ENCODE data around the gene IPO7.

- TF ChIP-seq, protein P1, sequence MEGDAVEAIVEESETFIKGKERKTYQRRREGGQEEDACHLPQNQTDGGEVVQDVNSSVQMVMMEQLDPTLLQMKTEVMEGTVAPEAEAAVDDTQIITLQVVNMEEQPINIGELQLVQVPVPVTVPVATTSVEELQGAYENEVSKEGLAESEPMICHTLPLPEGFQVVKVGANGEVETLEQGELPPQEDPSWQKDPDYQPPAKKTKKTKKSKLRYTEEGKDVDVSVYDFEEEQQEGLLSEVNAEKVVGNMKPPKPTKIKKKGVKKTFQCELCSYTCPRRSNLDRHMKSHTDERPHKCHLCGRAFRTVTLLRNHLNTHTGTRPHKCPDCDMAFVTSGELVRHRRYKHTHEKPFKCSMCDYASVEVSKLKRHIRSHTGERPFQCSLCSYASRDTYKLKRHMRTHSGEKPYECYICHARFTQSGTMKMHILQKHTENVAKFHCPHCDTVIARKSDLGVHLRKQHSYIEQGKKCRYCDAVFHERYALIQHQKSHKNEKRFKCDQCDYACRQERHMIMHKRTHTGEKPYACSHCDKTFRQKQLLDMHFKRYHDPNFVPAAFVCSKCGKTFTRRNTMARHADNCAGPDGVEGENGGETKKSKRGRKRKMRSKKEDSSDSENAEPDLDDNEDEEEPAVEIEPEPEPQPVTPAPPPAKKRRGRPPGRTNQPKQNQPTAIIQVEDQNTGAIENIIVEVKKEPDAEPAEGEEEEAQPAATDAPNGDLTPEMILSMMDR (conservative IDR thresholded peaks at IDR 0.05) = no peak
- no peak for TF ChIP-seq EZH2 (IDR thresholded peaks at IDR 0.05; ENCODE audit: low read depth)
These were observed 42.7 kb upstream of the IPO7 start for GRCh38 chr11:9341638-9342178.
